ENCODE measurements around the gene BEAN1.

BEAN1 gene

GRCh38 chr16:66476328-66477027, 49.4 kb downstream of the BEAN1 start:
- WGBS, 2 experiments, result 80 to 82% methylated on average over 8 of the region's 8 CpGs

DNA sequence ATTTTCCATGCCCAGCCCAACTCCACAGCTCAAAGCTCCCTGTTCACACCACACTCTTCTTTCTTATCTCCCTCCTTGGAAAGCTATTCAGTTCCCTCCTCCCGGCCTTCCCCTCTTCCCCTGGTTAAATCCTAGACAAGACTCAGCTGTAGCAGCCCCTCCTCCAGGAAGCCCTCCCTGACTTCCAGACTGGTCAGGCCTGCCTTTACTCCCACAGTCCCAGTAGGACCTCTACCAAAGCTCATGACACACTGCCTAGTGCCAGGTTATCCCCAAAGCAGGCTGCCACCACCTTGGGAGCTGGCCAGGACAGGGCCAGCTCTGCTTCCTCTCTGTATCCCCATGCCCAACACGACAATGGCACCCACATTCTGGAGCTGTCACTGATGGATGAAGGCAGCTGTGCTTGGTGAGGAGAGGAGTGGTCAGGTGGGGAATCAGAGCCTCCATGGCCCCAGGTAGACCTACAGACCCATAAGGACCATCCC, 50.0 kb downstream of the BEAN1 start:
- H3K9me3 ChIP-seq (ENCODE audit: control insufficient read depth, low read length), result no peaks in the 10 kb centered on the region
- H3K27me3 ChIP-seq (ENCODE audit: control insufficient read depth, insufficient read depth, low read length, poor library complexity, severe bottlenecking), result no peaks in the 10 kb centered on the region
- H3K27ac ChIP-seq (ENCODE audit: insufficient read depth, low read depth, low read length, poor library complexity, severe bottlenecking), result no peak overlapping the region
- 84 to 86% methylated on average over 2 of the region's 2 CpGs for WGBS, 2 experiments
- H3K4me1 ChIP-seq (ENCODE audit: control insufficient read depth, insufficient read depth, low read length), result no peaks in the 10 kb centered on the region
- no peaks in the 10 kb centered on the region for H3K36me3 ChIP-seq (ENCODE audit: control insufficient read depth, insufficient read depth, low read length)
- H3K4me3 ChIP-seq (ENCODE audit: insufficient read depth, low read depth, low read length), result no peak overlapping the region

More at GRCh38 chr16:66476328-66477027, 49.4 kb downstream of the BEAN1 start:
- no peaks in the 10 kb centered on the region for H3K27me3 ChIP-seq (ENCODE audit: control insufficient read depth, insufficient read depth, low read length, poor library complexity, severe bottlenecking)
- no peaks in the 10 kb centered on the region for H3K36me3 ChIP-seq (ENCODE audit: control insufficient read depth, insufficient read depth, low read length)
- H3K4me3 ChIP-seq (ENCODE audit: insufficient read depth, low read depth, low read length), result no peak overlapping the region
- H3K27ac ChIP-seq (ENCODE audit: insufficient read depth, low read depth, low read length, poor library complexity, severe bottlenecking), result no peak overlapping the region
- H3K4me1 ChIP-seq (ENCODE audit: control insufficient read depth, insufficient read depth, low read length), result no peaks in the 10 kb centered on the region
- no peaks in the 10 kb centered on the region for H3K9me3 ChIP-seq (ENCODE audit: control insufficient read depth, low read length)

- Histone ChIP-seq H3K27me3 (ENCODE audit: control insufficient read depth, insufficient read depth, low read length, poor library complexity, severe bottlenecking) (no peaks in the 10 kb centered on the region), H3K36me3 (ENCODE audit: control insufficient read depth, insufficient read depth, low read length) (no peaks in the 10 kb centered on the region), H3K9me3 (ENCODE audit: control insufficient read depth, low read length) (no peaks in the 10 kb centered on the region), H3K4me1 (ENCODE audit: control insufficient read depth, insufficient read depth, low read length) (no peaks in the 10 kb centered on the region), H3K4me3 (ENCODE audit: insufficient read depth, low read depth, low read length) (no peak overlapping the region), H3K27ac (ENCODE audit: insufficient read depth, low read depth, low read length, poor library complexity, severe bottlenecking) (no peak overlapping the region)
- 53 to 54% methylated on average over 10 of the region's 10 CpGs for WGBS, 2 experiments
These were observed 51.8 kb downstream of the BEAN1 start for GRCh38 chr16:66478733-66479511.

DNA sequence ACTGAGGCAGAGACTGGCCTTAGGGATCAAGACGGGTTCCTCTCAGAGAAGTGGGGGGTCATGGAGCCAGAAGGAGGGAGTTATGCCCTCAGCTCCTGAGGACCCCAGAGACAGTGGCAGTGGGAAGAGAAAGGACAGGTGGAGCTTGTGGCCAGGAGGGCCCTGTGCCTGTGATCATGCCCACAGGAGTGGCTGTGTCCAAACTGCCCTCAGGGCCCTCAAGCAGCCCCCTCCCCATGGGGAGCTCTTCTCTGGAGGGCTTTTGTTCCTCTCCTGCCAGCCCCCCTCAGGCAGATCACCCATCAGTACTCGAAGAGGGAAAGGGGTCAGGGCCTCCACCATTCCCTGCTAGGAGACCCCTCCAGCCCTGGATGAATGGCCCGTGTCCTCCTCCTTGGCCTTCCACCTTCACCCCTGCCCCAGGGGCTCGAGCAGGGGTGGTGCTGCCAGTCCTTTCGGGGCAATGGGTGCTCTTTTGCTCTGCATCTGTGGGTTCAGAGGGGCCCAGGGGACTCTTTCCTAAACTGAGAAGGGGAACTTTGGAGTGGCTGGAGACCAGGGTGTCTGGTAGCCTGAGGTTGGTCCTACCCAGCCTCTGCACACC, 52.7 kb downstream of the BEAN1 start:
- no peaks in the 10 kb centered on the region for H3K9me3 ChIP-seq (ENCODE audit: control insufficient read depth, low read length)
- H3K4me3 ChIP-seq (ENCODE audit: insufficient read depth, low read depth, low read length), result no peak overlapping the region
- no peaks in the 10 kb centered on the region for H3K27me3 ChIP-seq (ENCODE audit: control insufficient read depth, insufficient read depth, low read length, poor library complexity, severe bottlenecking)
- H3K36me3 ChIP-seq (ENCODE audit: control insufficient read depth, insufficient read depth, low read length), result no peaks in the 10 kb centered on the region
- no peak overlapping the region for H3K27ac ChIP-seq (ENCODE audit: insufficient read depth, low read depth, low read length, poor library complexity, severe bottlenecking)
- H3K4me1 ChIP-seq (ENCODE audit: control insufficient read depth, insufficient read depth, low read length), result no peaks in the 10 kb centered on the region
- WGBS, 2 experiments, result 88 to 93% methylated on average over 5 of the region's 5 CpGs

DNA sequence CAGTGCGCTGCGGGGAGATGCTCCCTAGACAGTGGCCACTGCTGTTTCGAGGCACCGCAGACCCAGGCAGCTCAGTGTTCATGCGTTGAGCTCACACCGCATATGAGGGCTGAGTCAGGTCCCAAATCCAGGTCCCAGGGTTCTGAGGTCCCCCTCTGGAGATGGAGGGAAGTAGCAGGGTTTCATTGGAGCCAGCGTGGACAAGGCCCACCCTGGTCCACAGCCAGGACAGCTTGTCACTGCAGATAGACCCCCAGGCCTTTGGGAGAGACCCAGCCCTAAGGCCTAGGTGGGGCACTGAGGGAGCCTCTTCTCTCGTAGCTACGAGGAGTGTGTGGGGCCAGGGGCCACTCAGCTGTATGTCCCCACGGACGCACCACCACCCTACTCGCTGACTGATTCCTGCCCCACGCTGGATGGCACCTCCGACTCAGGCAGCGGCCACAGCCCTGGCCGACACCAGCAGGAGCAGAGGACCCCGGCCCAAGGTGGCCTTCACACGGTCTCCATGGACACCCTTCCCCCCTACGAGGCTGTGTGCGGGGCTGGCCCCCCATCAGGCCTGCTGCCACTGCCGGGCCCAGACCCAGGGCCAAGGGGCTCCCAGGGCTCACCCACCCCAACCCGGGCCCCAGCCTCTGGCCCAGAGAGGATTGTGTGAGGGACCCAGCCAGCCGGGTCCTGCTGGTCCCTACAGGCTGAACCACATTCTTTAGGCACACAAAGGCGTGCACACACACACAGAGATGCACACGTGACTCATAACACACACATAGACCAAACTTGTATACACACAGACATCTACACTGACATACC, 53.4 kb downstream of the BEAN1 start:
- H3K27ac ChIP-seq (ENCODE audit: insufficient read depth, low read depth, low read length, poor library complexity, severe bottlenecking), result no peak overlapping the region
- H3K9me3 ChIP-seq (ENCODE audit: control insufficient read depth, low read length), result no peaks in the 10 kb centered on the region
- no peaks in the 10 kb centered on the region for H3K4me1 ChIP-seq (ENCODE audit: control insufficient read depth, insufficient read depth, low read length)
- H3K4me3 ChIP-seq (ENCODE audit: insufficient read depth, low read depth, low read length), result no peak overlapping the region
- no peaks in the 10 kb centered on the region for H3K27me3 ChIP-seq (ENCODE audit: control insufficient read depth, insufficient read depth, low read length, poor library complexity, severe bottlenecking)
- no peaks in the 10 kb centered on the region for H3K36me3 ChIP-seq (ENCODE audit: control insufficient read depth, insufficient read depth, low read length)
- 92 to 94% methylated on average over 25 of the region's 25 CpGs for WGBS, 2 experiments

DNA sequence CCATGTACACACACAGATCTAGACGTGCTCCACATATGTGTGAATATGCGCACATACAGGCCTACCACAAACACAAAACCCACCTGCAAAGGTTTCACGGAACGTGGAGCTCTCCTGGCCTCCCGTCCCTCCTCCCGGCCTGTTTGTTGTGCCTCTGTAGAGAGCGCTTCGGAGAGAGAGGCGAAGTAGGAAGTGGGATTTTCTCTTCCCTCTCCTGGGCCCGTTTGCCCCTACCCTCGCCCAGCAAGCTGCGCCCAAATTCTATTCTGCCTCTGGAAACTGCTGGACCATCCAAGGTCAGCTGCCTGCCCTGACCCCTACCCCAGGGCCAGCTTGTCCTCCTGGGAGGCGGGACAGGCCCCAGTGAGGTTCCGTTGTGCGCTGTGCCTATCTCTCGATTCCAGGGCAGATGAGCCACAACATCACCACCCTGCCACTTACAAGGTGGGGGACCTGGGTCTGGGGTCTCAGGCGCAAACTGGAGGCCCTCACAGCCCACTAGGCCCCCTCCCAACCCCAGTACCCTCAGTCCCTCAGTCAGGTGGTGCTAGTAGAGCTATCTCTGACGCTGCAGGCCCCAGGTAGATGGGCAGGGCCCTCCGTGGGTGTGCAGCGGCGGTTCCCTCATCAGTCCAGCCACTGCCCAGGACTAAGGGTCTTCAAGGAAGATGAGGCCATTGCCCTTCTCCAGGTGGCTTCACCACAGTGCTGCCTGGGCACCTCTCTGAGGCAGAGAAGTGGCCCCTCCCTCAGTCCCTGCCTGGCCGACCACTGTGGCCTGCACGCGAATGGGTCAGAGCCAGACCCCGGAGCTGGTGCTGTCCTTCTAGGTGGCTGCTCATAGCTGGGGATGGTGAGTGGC, 54.2 kb downstream of the BEAN1 start:
- 90 to 94% methylated on average over 25 of the region's 25 CpGs for WGBS, 2 experiments
- Histone ChIP-seq H3K4me3 (ENCODE audit: insufficient read depth, low read depth, low read length) (no peak overlapping the region), H3K36me3 (ENCODE audit: control insufficient read depth, insufficient read depth, low read length) (no peaks in the 10 kb centered on the region), H3K27ac (ENCODE audit: insufficient read depth, low read depth, low read length, poor library complexity, severe bottlenecking) (no peak overlapping the region), H3K27me3 (ENCODE audit: control insufficient read depth, insufficient read depth, low read length, poor library complexity, severe bottlenecking) (no peaks in the 10 kb centered on the region), H3K9me3 (ENCODE audit: control insufficient read depth, low read length) (no peaks in the 10 kb centered on the region), H3K4me1 (ENCODE audit: control insufficient read depth, insufficient read depth, low read length) (no peaks in the 10 kb centered on the region)

GRCh38 chr16:66481943-66482390, 54.9 kb downstream of the BEAN1 start:
- Histone ChIP-seq H3K4me1 (ENCODE audit: control insufficient read depth, insufficient read depth, low read length) (no peaks in the 10 kb centered on the region), H3K4me3 (ENCODE audit: insufficient read depth, low read depth, low read length) (no peak overlapping the region), H3K27ac (ENCODE audit: insufficient read depth, low read depth, low read length, poor library complexity, severe bottlenecking) (no peak overlapping the region), H3K9me3 (ENCODE audit: control insufficient read depth, low read length) (no peaks in the 10 kb centered on the region), H3K27me3 (ENCODE audit: control insufficient read depth, insufficient read depth, low read length, poor library complexity, severe bottlenecking) (no peaks in the 10 kb centered on the region), H3K36me3 (ENCODE audit: control insufficient read depth, insufficient read depth, low read length) (no peaks in the 10 kb centered on the region)
- WGBS, 2 experiments, result 82 to 85% methylated on average over 7 of the region's 7 CpGs

DNA sequence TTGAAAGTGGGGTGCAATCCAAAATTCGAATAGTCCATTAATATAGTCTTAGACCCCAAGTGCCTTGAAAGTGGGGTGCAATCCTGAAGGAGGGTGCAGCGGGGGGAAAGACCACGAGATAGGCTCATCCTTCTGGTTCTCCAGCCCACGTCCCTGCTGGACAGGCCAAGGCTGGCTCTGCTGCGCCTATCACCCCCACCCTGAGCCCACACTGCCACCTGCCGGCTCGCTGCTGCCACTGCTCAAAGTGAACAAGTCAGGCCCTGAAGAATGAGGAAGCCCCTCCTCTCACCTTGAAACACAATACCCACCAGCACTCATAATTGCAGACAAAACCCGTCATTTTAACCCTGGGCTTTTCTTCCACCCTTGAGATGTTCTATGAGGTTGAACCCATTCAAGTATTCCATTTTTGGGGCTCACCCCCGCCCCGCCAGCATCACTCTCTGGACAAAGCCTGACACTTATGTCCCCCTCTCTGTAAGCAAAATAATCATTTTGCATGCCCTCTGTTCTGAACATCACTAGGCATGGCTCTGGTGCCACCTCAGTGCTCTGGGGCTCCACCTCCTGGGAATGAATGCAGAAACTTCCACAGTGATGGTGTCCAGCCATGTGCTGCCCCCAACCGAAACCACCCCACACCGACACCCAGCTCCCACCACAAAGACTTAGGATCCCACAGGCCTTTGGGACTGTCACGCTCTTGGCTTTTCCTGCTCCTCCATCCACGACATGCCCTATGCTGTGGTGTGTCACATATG, 56.8 kb downstream of the BEAN1 start:
- H3K36me3 ChIP-seq (ENCODE audit: control insufficient read depth, insufficient read depth, low read length), result no peaks in the 10 kb centered on the region
- H3K4me3 ChIP-seq (ENCODE audit: insufficient read depth, low read depth, low read length), result no peak overlapping the region
- no peak overlapping the region for H3K27ac ChIP-seq (ENCODE audit: insufficient read depth, low read depth, low read length, poor library complexity, severe bottlenecking)
- 44 to 46% methylated on average over 14 of the region's 14 CpGs for WGBS, 2 experiments
- no peaks in the 10 kb centered on the region for H3K4me1 ChIP-seq (ENCODE audit: control insufficient read depth, insufficient read depth, low read length)
- no peaks in the 10 kb centered on the region for H3K9me3 ChIP-seq (ENCODE audit: control insufficient read depth, low read length)
- H3K27me3 ChIP-seq (ENCODE audit: control insufficient read depth, insufficient read depth, low read length, poor library complexity, severe bottlenecking), result no peaks in the 10 kb centered on the region

All from ectodermal cell (in vitro differentiated cells).